Osteoblast (primary cell): ENCODE measurements around the gene KHSRP. TPM values are rescaled to one million over a fixed set of nuclear protein-coding genes. Genes with fewer than 3 reads are reported as not detected.

ENCODE experiments used
- DNase-seq: peaks from one replicate; pipeline ENCODE4 v3.0.0; 2011; ENCODE audit warnings: low spot score, mixed read lengths; ENCODE audit not compliant: insufficient read length; ENCODE audit errors: missing footprints
- H2AFZ ChIP-seq: 2 replicates; pipeline ENCODE4 v1.6.0; 2011; ENCODE audit warnings: mild to moderate bottlenecking, low read length
- H3K27ac ChIP-seq: 2 replicates; pipeline ENCODE4 v1.5.1; 2011; ENCODE audit warnings: mild to moderate bottlenecking, low read depth, low read length, moderate library complexity
- H3K27me3 ChIP-seq: 2 replicates; pipeline ENCODE4 v1.6.0; 2012; ENCODE audit warnings: mild to moderate bottlenecking, control low read depth, inconsistent platforms, low read length, moderate library complexity; ENCODE audit not compliant: insufficient read depth
- H3K36me3 ChIP-seq: 2 replicates; pipeline ENCODE4 v1.5.1; 2011; ENCODE audit warnings: mild to moderate bottlenecking, low read length, control low read depth, moderate library complexity; ENCODE audit not compliant: insufficient read depth
- H3K4me1 ChIP-seq: 2 replicates; pipeline ENCODE4 v1.5.1; 2011; ENCODE audit warnings: mild to moderate bottlenecking, low read length, control low read depth, moderate library complexity; ENCODE audit not compliant: insufficient read depth
- H3K4me2 ChIP-seq: 2 replicates; pipeline ENCODE4 v1.6.0; 2011; ENCODE audit warnings: mild to moderate bottlenecking, low read length; ENCODE audit not compliant: insufficient read depth
- H3K4me3 ChIP-seq: fragments of 200-600 bp; sonication (generic); 3 replicates; pipeline ENCODE4 v1.5.1; 2012; ENCODE audit warnings: mild to moderate bottlenecking, low read length, inconsistent platforms; ENCODE audit not compliant: insufficient read depth
- H3K79me2 ChIP-seq: 2 replicates; pipeline ENCODE4 v1.6.0; 2012; ENCODE audit warnings: mild to moderate bottlenecking, low read length, control low read depth, inconsistent platforms; ENCODE audit not compliant: insufficient read depth
- H3K9me3 ChIP-seq: 2 replicates; pipeline ENCODE4 v1.5.1; 2011; ENCODE audit warnings: low read depth, low read length, control low read depth
- H4K20me1 ChIP-seq: 2 replicates; pipeline ENCODE4 v1.6.0; 2012; ENCODE audit warnings: mild to moderate bottlenecking, low read length, control low read depth; ENCODE audit not compliant: insufficient read depth
- CTCF ChIP-seq: IDR thresholded peaks from 2 replicates; pipeline ENCODE4 v1.5.1; 2011; ENCODE audit warnings: mild to moderate bottlenecking, low read depth, low read length, moderate library complexity; ENCODE audit errors: extremely low read depth
- total RNA-seq: library from RNA; depleted of rRNA; stranded (reverse); fragments of >200 nt; gene quantifications from 2 replicates; pipeline ENCODE4 v1.2.3, GENCODE V29; 2012

KHSRP gene
- total RNA-seq, 1 donor, result 90.5 TPM

GRCh38 chr19:6423499-6424194, 964 bp downstream of the KHSRP start:
- TF ChIP-seq CTCF, result no peak
- Histone ChIP-seq H2AFZ (peak overlapping the region; percentile 36), H3K36me3 (peaks cover 41% of the 10 kb centered on the region)

GRCh38 chr19:6421075-6422014, 3.3 kb downstream of the KHSRP start:
- no peak for TF ChIP-seq CTCF

More at GRCh38 chr19:6423499-6424194, 964 bp downstream of the KHSRP start:
- Histone ChIP-seq H3K79me2 (peaks cover 57% of the 10 kb centered on the region), H3K9me3 (no peaks in the 10 kb centered on the region), H3K4me3 (peak overlapping the region; percentile 94), H3K27me3 (no peaks in the 10 kb centered on the region), H3K27ac (peak overlapping the region; percentile 75), H3K4me1 (peaks cover 5% of the 10 kb centered on the region), H4K20me1 (peaks cover 51% of the 10 kb centered on the region), H3K4me2 (peak overlapping the region; percentile 94)
- DNase-seq, result peak; percentile 97

GRCh38 chr19:6418562-6418932, 6.1 kb downstream of the KHSRP start:
- H4K20me1 ChIP-seq, result peaks cover 58% of the 10 kb centered on the region
- H3K4me1 ChIP-seq, result peaks cover 5% of the 10 kb centered on the region
- H3K4me2 ChIP-seq, result no peak overlapping the region
- no peak for DNase-seq
- peaks cover 83% of the 10 kb centered on the region for H3K36me3 ChIP-seq
- no peak for TF ChIP-seq CTCF
- H3K27me3 ChIP-seq, result no peaks in the 10 kb centered on the region
- H2AFZ ChIP-seq, result no peak overlapping the region
- H3K27ac ChIP-seq, result no peak overlapping the region
- no peak overlapping the region for H3K4me3 ChIP-seq
- H3K79me2 ChIP-seq, result peaks cover 60% of the 10 kb centered on the region
- H3K9me3 ChIP-seq, result no peaks in the 10 kb centered on the region

More at GRCh38 chr19:6421075-6422014, 3.3 kb downstream of the KHSRP start:
- Histone ChIP-seq H3K36me3 (peaks cover 64% of the 10 kb centered on the region), H3K4me2 (no peak overlapping the region), H3K27ac (no peak overlapping the region), H2AFZ (no peak overlapping the region), H3K79me2 (peaks cover 68% of the 10 kb centered on the region), H3K4me3 (no peak overlapping the region), H3K4me1 (peaks cover 5% of the 10 kb centered on the region), H3K27me3 (no peaks in the 10 kb centered on the region), H3K9me3 (no peaks in the 10 kb centered on the region), H4K20me1 (peaks cover 63% of the 10 kb centered on the region)
- DNase-seq, result peak; percentile 66
